GM19328 (cell line): ENCODE measurements around the gene TRIM67.
"Not testable (repeated sequence)": the region's sequence is repeated elsewhere in the genome, so short reads cannot be mapped to it uniquely, and the experiment has no call there.

Experiments
- ATAC-seq: cut with Tn5 transposase; IDR thresholded peaks from one replicate; pipeline ENCODE4 v1.9.1; 2021; ENCODE audit warnings: mild to moderate bottlenecking, moderate library complexity; ENCODE audit not compliant: unreplicated experiment

The TRIM67 gene

GRCh38 chr1:231161667-231162296 lies at the start of gene TRIM67:
Gene TRIM67 (plus strand): TSS chr1:231162058. CDS start chr1:231162970, 912 bp downstream.
- no peak for ATAC-seq

- no peak for ATAC-seq
Measured at GRCh38 chr1:231116738-231117137, 45.1 kb upstream of the TRIM67 start.

- ATAC-seq = no peak
Measured at GRCh38 chr1:231118704-231119453, 43.0 kb upstream of the TRIM67 start.

GRCh38 chr1:231121533-231121932 lies 40.3 kb upstream of the TRIM67 start:
- no peak for ATAC-seq

GRCh38 chr1:231122143-231122542 lies 39.7 kb upstream of the TRIM67 start:
- no peak for ATAC-seq

- ATAC-seq = no peak
Measured at GRCh38 chr1:231124746-231125145, 37.1 kb upstream of the TRIM67 start.

- no peak for ATAC-seq
Measured at GRCh38 chr1:231125972-231126580, 35.8 kb upstream of the TRIM67 start.

GRCh38 chr1:231127106-231127505 lies 34.8 kb upstream of the TRIM67 start:
- ATAC-seq = not testable (repeated sequence)

- ATAC-seq = not testable (repeated sequence)
Measured at GRCh38 chr1:231128471-231128870, 33.4 kb upstream of the TRIM67 start.

GRCh38 chr1:231130544-231130943 lies 31.3 kb upstream of the TRIM67 start:
- no peak for ATAC-seq

GRCh38 chr1:231132591-231132990 lies 29.3 kb upstream of the TRIM67 start:
- not testable (repeated sequence) for ATAC-seq

GRCh38 chr1:231134624-231135023 lies 27.2 kb upstream of the TRIM67 start:
- ATAC-seq = no peak

- no peak for ATAC-seq
Measured at GRCh38 chr1:231138236-231138635, 23.6 kb upstream of the TRIM67 start.

- ATAC-seq = no peak
Measured at GRCh38 chr1:231139125-231139649, 22.7 kb upstream of the TRIM67 start.

- ATAC-seq = no peak
Measured at GRCh38 chr1:231139659-231140654, 21.9 kb upstream of the TRIM67 start.

- ATAC-seq = no peak
Measured at GRCh38 chr1:231144416-231145193, 17.3 kb upstream of the TRIM67 start.

GRCh38 chr1:231147896-231148295 lies 14.0 kb upstream of the TRIM67 start:
- no peak for ATAC-seq

GRCh38 chr1:231151811-231152210 lies 10.0 kb upstream of the TRIM67 start:
- no peak for ATAC-seq

- ATAC-seq = no peak
Measured at GRCh38 chr1:231153726-231154125, 8.1 kb upstream of the TRIM67 start.

- ATAC-seq = no peak
Measured at GRCh38 chr1:231155808-231156207, 6.0 kb upstream of the TRIM67 start.
